Ishikawa (cell line): ENCODE results near the gene SBF2.

Experiments used
- CEBPB ChIP-seq: IDR thresholded peaks from 2 replicates; pipeline ENCODE4 v1.6.1; 2012
- CREB1 ChIP-seq: IDR thresholded peaks from 2 replicates; pipeline ENCODE4 v1.6.1; 2012; ENCODE audit warnings: low read depth
- EGR1 ChIP-seq: IDR thresholded peaks from 2 replicates; pipeline ENCODE4 v1.6.1; 2012
- EP300 ChIP-seq: IDR thresholded peaks from 2 replicates; pipeline ENCODE4 v1.6.1; 2012; ENCODE audit warnings: borderline replicate concordance
- FOXM1 ChIP-seq: IDR thresholded peaks from 2 replicates; pipeline ENCODE4 v1.6.1; 2012; ENCODE audit warnings: low read depth, borderline replicate concordance
- NFIC ChIP-seq: IDR thresholded peaks from 2 replicates; pipeline ENCODE4 v1.6.1; 2012
- RAD21 ChIP-seq: IDR thresholded peaks from 2 replicates; pipeline ENCODE4 v1.6.1; 2012; ENCODE audit warnings: low read depth
- TAF1 ChIP-seq: IDR thresholded peaks from 2 replicates; pipeline ENCODE4 v1.6.1; 2012; ENCODE audit warnings: low read depth, mild to moderate bottlenecking
- TEAD4 ChIP-seq: IDR thresholded peaks from 2 replicates; pipeline ENCODE4 v1.6.1; 2012
- YY1 ChIP-seq: IDR thresholded peaks from 2 replicates; pipeline ENCODE4 v1.6.1; 2012; ENCODE audit warnings: low read depth
- TF ChIP-seq, protein P1 (sequence below): IDR thresholded peaks from 2 replicates; pipeline ENCODE4 v1.6.1; 2012
- TF ChIP-seq, protein P2 (sequence below): IDR thresholded peaks from 2 replicates; pipeline ENCODE4 v1.6.1; 2012; ENCODE audit warnings: low read depth, mild to moderate bottlenecking
- TF ChIP-seq, protein P3 (sequence below): IDR thresholded peaks from 2 replicates; pipeline ENCODE4 v1.6.1; 2012

DNA sequence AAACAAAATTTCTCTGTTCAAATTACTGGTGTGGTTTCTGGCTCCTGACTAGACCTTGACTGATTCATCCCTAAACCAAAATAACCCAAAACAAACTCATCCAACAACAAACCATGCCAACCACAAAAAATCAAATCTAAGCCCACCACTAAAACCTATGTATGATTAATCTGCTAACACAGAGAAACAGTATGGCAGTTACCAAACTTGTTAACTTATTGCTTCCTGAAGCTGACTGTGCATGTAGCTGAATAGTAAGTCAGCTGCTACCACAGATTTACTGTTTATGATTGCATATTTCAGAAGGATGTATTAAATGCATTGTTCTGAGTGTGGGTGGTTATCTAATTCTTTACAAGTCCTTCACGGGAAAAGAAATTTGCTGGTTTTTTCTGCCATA, 399.0 kb downstream of the SBF2 start:
- TF ChIP-seq TAF1 (no peak), EP300 (no peak), TEAD4 (no peak), FOXM1 (no peak), EGR1 (no peak), CREB1 (no peak), CEBPB (no peak), RAD21 (no peak), YY1 (no peak), NFIC (no peak)
- TF ChIP-seq, protein P1, sequence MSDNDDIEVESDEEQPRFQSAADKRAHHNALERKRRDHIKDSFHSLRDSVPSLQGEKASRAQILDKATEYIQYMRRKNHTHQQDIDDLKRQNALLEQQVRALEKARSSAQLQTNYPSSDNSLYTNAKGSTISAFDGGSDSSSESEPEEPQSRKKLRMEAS = no peak
- TF ChIP-seq, protein P2, sequence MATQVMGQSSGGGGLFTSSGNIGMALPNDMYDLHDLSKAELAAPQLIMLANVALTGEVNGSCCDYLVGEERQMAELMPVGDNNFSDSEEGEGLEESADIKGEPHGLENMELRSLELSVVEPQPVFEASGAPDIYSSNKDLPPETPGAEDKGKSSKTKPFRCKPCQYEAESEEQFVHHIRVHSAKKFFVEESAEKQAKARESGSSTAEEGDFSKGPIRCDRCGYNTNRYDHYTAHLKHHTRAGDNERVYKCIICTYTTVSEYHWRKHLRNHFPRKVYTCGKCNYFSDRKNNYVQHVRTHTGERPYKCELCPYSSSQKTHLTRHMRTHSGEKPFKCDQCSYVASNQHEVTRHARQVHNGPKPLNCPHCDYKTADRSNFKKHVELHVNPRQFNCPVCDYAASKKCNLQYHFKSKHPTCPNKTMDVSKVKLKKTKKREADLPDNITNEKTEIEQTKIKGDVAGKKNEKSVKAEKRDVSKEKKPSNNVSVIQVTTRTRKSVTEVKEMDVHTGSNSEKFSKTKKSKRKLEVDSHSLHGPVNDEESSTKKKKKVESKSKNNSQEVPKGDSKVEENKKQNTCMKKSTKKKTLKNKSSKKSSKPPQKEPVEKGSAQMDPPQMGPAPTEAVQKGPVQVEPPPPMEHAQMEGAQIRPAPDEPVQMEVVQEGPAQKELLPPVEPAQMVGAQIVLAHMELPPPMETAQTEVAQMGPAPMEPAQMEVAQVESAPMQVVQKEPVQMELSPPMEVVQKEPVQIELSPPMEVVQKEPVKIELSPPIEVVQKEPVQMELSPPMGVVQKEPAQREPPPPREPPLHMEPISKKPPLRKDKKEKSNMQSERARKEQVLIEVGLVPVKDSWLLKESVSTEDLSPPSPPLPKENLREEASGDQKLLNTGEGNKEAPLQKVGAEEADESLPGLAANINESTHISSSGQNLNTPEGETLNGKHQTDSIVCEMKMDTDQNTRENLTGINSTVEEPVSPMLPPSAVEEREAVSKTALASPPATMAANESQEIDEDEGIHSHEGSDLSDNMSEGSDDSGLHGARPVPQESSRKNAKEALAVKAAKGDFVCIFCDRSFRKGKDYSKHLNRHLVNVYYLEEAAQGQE = no peak
- TF ChIP-seq, protein P3, sequence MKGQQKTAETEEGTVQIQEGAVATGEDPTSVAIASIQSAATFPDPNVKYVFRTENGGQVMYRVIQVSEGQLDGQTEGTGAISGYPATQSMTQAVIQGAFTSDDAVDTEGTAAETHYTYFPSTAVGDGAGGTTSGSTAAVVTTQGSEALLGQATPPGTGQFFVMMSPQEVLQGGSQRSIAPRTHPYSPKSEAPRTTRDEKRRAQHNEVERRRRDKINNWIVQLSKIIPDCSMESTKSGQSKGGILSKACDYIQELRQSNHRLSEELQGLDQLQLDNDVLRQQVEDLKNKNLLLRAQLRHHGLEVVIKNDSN = no peak
